Lower leg skin (tissue), 4 donors: ENCODE data around the gene AGMO. TPM values are rescaled to one million over a fixed set of nuclear protein-coding genes. Genes with fewer than 3 reads are reported as not detected.

Experiments
- DNase-seq, 2 donors: peaks; one replicate each; pipeline ENCODE4 v3.0.0-alpha.2; 2019; ENCODE audit warnings: low spot score in 2 of 2
- H3K4me3 ChIP-seq: fragments of 200-600 bp; sonication (generic); 2 replicates; pipeline ENCODE4 v1.5.1; 2017; ENCODE audit warnings: mild to moderate bottlenecking, low read depth; ENCODE audit not compliant: poor library complexity, severe bottlenecking
- POLR2A ChIP-seq, 2 donors: fragments of 450-650 bp; IDR thresholded peaks; one replicate each; pipeline ENCODE4 v1.6.1; 2016 to 2017; ENCODE audit warnings: antibody characterized with exemption in 2 of 2, mild to moderate bottlenecking in 1 of 2, moderate library complexity in 1 of 2
- WGBS, 2 donors: methylation state at CpG; one replicate each; pipeline ENCODE4 v1.1.5; 2018; 5-methylcytosine and 5-hydroxymethylcytosine counted together
- intact Hi-C: fragments of 100-400 bp; cut with DNase I; formaldehyde crosslinking; loops from one replicate; pipeline ENCODE4 v1.15.0; 2023; ENCODE audit warnings: low total_unique reads
- total RNA-seq, 4 donors: library from RNA; depleted of rRNA; stranded (reverse); fragments of >200 nt; gene quantifications; one replicate each; pipeline ENCODE4 v1.1.0, GENCODE V29; 2016
- TF ChIP-seq, protein P1 (sequence below), 3 donors: fragments of 450-650 bp; IDR thresholded peaks; one replicate each; pipeline ENCODE4 v1.5.1; 2016; ENCODE audit warnings: antibody characterized with exemption in 3 of 3, mild to moderate bottlenecking in 3 of 3, moderate library complexity in 2 of 3

AGMO gene
- total RNA-seq, 4 donors from 2014 or later, result 0.15 to 0.58 (median 0.22) TPM; not detected in 1

DNA sequence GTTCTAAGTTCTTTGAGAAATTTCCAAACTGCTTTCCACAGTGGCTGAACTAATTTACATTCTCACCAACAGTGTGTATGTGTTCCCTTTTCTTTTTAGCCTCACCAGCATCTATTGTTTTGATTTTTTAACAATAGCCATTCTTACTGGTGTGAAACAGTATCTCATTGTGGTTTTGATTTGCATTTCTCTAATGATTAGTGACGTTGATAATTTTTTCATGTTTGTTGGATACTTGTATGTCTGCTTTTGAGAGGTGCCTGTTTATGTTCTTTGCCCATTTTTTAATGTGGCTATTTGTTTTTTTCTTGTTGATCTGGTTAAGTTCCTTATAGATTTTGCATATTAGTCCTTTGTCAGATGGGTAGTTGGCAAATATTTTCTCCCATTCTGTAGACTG, 191.4 kb downstream of the AGMO start:
- DNase-seq, result no peak
- no peak overlapping the region for H3K4me3 ChIP-seq
- TF ChIP-seq, protein P1, sequence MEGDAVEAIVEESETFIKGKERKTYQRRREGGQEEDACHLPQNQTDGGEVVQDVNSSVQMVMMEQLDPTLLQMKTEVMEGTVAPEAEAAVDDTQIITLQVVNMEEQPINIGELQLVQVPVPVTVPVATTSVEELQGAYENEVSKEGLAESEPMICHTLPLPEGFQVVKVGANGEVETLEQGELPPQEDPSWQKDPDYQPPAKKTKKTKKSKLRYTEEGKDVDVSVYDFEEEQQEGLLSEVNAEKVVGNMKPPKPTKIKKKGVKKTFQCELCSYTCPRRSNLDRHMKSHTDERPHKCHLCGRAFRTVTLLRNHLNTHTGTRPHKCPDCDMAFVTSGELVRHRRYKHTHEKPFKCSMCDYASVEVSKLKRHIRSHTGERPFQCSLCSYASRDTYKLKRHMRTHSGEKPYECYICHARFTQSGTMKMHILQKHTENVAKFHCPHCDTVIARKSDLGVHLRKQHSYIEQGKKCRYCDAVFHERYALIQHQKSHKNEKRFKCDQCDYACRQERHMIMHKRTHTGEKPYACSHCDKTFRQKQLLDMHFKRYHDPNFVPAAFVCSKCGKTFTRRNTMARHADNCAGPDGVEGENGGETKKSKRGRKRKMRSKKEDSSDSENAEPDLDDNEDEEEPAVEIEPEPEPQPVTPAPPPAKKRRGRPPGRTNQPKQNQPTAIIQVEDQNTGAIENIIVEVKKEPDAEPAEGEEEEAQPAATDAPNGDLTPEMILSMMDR (IDR thresholded peaks at IDR 0.05), result no peak
- TF ChIP-seq POLR2A (IDR thresholded peaks at IDR 0.05), result no peak
- intact Hi-C loops, result no loop called here
- WGBS, 2 donors, result 86% methylated on average over 1 of the region's 1 CpG

DNA sequence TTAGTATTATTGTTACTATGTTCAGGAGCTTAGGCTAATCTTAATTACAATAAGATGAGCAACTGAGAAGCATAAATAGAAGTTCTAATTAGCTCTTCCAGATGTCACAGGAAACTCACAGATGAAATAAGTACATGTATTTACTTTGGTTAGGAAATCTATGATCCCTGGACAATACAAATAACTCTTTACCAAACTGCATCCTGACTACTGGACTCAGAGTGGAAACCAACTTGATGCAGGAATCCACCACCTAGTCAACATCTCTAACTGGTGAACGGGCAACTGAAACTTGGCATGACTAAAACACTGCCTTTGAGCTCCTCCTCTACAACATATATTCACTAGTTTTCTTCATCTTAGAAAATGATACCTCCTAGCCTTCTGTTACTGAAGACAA, 193.2 kb downstream of the AGMO start:
- no peak overlapping the region for H3K4me3 ChIP-seq
- no peak for TF ChIP-seq POLR2A (IDR thresholded peaks at IDR 0.05)
- TF ChIP-seq, protein P1 (IDR thresholded peaks at IDR 0.05), result no peak
- intact Hi-C loops, result no loop called here
- no peak for DNase-seq
- 76 to 96% methylated on average over 1 of the region's 1 CpG for WGBS, 2 donors

DNA sequence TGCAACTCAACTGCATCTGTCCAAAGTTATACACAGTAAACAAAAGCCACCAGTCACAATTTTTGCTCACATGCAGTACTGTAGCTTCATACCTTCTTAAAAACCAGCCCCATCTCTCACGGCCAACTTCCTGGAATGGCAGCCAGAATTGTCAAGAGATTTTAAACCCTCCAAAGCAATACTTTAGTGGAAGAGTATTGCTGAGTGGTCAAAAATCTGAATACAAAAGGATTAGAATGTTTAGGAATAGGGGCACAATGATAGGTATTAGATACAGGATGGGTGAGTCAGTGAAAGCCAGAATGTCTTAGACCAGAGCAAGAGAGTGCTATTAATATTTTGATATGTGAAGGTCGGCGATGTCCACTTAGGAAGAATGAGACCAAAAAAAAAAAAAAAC, 193.9 kb downstream of the AGMO start:
- 85 to 89% methylated on average over 3 of the region's 3 CpGs for WGBS, 2 donors
- DNase-seq, result no peak
- TF ChIP-seq, protein P1 (IDR thresholded peaks at IDR 0.05), result no peak
- no peak for TF ChIP-seq POLR2A (IDR thresholded peaks at IDR 0.05)
- H3K4me3 ChIP-seq, result no peak overlapping the region
- intact Hi-C loops, result no loop called here

DNA sequence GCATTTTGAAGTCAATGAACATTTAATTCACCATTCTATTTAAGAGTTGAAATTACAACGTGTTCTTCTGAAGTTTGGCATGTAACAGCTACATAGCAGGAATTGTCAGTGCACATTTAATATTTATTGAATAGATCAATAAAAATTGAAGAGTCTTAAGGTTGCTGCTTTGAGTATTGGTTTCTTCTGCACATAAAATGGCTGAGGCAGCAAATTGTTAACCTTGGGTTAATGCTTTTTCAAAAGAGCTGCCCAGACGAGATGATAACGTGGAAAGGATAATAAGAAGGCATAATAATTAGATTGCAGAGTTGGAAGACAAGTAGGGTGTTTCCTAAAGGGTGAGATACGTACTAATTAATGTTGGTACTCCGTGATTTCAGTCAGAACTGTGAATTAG, 203.7 kb downstream of the AGMO start:
- no peak for DNase-seq

DNA sequence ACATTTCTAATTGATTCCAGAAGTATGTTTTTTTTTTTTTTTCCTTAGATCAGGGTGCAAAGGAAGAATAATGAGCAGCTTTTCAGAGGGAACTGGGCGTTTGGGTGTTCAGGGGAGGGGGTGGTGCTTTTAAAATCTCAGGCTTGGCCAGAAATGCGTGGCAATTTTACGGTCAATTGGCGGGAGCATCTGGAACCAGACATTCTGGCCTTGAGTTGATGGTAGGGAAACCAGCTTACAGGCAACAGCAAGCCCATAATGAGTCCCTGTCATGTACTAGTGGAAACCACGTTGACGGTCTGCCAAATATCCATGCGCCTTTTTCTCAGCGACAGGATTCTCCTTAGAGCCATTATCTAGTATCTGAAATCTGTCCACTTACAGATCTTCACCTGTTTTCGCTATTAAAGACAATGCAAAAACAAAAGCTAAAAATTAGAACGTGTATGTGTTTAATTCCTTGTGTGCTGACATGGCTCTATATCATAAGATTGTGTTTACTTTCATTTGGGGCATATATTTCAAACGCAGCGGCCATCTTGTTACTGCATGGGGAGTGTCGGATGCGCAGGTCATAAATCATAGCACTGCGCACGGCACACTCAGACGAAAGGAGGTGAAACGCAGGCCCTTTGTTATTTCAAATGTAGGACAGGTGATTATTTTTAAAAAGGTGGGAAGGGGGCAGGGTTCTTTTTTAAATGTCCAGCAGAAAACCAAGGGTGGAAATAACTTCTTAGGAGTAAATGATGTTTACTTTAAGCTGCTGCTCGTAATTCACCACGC, 209.2 kb downstream of the AGMO start:
- DNase-seq, result no peak
- intact Hi-C loops, result no loop called here
- WGBS, 2 donors, result 83% methylated on average over 20 of the region's 20 CpGs
- H3K4me3 ChIP-seq, result no peak overlapping the region
- TF ChIP-seq POLR2A (IDR thresholded peaks at IDR 0.05), result no peak
- TF ChIP-seq, protein P1 (IDR thresholded peaks at IDR 0.05), result no peak

More for the DNA sequence above, 203.7 kb downstream of the AGMO start:
- TF ChIP-seq POLR2A (IDR thresholded peaks at IDR 0.05), result no peak
- TF ChIP-seq, protein P1 (IDR thresholded peaks at IDR 0.05), result no peak
- 67 to 75% methylated on average over 5 of the region's 5 CpGs for WGBS, 2 donors
- intact Hi-C loops, result no loop called here
- H3K4me3 ChIP-seq, result no peak overlapping the region

DNA sequence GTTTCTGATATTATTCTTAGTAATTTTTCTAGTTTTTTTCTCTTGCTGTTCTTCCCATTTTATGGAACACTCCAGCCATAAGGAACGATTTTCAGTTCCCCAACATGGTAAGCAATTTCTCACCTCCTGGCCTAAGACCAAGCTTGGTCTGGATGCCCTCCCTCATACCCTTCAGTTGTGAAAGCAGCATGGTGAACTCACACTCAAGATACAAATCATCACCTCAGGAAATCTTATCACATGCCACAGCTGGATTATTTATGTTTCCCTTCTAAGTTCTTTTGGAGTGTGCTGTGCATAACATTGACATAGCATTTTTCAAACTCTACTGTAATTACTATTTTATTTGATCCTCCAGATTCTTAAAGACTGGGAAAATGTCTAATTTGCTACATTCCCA, 216.6 kb downstream of the AGMO start:
- intact Hi-C loops, result no loop called here
- 22 to 40% methylated on average over 1 of the region's 1 CpG for WGBS, 2 donors
- no peak for TF ChIP-seq POLR2A (IDR thresholded peaks at IDR 0.05)
- TF ChIP-seq, protein P1 (IDR thresholded peaks at IDR 0.05), result no peak
- no peak overlapping the region for H3K4me3 ChIP-seq
- no peak for DNase-seq
